HG02852 (cell line): ENCODE data around the gene PDXDC1.
"Not testable (repeated sequence)": the region's sequence is repeated elsewhere in the genome, so short reads cannot be mapped to it uniquely, and the experiment has no call there.

Experiments used
- ATAC-seq: cut with Tn5 transposase; IDR thresholded peaks from one replicate; pipeline ENCODE4 v1.9.1; 2021; ENCODE audit warnings: mild to moderate bottlenecking, moderate library complexity; ENCODE audit not compliant: unreplicated experiment

The PDXDC1 gene

GRCh38 chr16:15062085-15062810, 87.4 kb downstream of the PDXDC1 start:
- not testable (repeated sequence) for ATAC-seq

DNA sequence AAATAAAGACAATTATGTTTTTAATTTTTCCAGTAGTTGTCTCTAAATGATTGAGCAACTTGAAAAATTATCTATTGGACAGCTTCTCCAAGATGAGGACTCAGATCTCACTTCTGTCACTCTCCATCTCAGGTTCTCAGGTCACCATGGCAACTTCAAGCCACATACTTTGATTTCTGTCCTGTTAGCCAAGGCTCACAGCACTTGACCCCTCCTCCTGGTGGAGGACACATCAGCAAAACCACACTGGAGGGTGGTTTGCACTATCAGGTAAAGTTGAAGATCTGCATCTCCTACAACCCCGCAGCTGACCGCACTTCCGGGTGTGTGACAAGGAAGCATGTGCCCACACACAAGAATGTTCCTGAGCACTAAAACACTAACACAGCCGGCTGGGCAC, 91.1 kb downstream of the PDXDC1 start:
- ATAC-seq = not testable (repeated sequence)

- not testable (repeated sequence) for ATAC-seq
Observed at GRCh38 chr16:15066690-15067089, 91.9 kb downstream of the PDXDC1 start.

DNA sequence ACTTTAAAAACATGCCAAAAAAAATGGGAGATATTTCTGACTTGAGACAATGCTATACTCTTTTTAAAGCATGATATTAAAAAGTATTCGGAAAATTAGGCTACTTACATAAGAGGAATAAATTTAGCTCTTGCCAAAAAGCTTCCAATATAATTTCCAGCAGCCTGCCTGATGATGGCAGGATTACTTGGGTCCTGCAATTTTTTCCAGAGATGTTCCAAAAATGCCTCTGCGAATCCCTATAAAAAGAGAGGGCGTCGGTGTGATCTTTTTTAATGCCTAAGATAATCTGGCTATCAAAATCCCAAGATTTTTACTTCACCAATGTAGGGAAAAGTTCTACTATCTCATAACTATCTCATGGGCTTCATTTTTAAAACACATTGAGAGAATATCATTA, 96.2 kb downstream of the PDXDC1 start:
- not testable (repeated sequence) for ATAC-seq

DNA sequence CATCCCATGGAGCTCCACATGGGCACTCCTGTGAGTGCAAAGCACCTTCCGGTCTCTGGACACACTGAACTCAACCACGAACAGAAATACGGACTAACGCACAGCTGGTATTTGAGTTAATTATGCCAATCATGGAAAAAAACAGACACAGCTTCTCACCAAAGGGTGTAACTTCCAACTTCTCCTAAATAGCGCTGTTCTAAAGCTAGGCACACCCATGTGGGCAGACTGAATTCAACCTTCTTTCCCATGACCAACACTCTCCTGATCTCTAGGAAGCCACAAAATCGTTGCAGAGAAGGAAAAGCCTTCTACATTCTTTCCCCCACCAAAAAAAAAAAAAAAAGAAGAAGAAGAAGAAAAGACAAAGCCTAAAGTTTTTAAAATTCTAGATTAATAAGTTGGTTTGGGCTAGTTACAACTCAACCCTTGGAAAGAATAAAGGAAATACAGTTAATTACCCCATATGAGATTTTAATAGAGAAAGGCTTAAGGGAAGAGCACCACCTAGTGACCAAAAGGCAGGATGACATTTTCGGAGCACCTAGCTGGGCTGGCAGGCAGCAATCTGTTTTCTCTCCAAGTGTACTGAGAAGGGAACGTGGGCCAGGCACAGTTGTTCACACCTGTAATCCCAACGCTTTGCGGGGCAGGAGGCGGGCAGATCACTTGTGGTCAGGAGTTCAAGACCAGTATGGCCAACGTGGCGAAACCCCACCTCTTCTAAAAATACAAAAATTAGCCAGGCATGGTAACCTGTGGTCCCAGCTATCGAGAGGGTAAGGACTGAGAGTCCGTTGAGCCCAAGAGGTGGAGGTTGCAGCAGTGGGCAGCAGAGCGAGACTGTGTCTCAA, 97.3 kb downstream of the PDXDC1 start:
- ATAC-seq = not testable (repeated sequence)

- ATAC-seq = no peak
Observed at GRCh38 chr16:15073101-15073500, 98.3 kb downstream of the PDXDC1 start.

GRCh38 chr16:15076161-15076560, 101.3 kb downstream of the PDXDC1 start:
- not testable (repeated sequence) for ATAC-seq

DNA sequence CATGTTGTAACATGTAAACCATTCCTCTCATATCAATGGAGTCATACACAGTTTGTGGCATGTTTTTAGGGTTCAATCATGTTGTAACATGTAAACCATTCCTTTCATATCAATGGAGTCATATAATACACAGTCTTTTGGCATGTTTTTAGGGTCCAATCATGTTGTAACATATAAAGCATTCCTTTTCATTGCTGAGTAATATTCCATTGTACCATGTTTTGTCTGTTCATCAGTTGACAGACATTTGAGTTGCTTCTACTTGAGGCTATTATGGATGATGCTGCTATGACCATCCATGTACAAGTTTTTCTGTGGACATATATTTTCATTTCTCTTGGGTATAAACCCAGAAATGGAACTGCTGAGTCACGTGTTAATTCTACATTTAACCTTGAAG, 106.1 kb downstream of the PDXDC1 start:
- ATAC-seq = not testable (repeated sequence)

DNA sequence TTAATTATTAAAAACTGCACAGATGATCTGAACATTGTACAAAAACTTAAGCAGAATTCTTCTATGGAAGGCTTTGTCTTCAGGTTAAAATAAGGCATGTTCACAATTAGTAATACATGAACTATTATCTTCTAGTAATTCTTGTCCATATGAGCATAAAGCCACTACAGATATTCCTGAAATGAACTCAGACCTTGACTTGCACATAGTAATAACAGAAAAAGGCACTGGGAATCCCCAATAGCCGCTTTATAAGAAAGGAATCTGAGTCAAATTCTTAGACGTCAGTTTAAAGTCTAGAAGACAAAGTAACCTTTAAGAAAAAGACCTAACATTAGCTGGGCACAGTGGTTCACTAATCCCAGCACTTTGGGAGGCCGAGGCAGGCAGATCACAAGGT, 108.0 kb downstream of the PDXDC1 start:
- not testable (repeated sequence) for ATAC-seq

DNA sequence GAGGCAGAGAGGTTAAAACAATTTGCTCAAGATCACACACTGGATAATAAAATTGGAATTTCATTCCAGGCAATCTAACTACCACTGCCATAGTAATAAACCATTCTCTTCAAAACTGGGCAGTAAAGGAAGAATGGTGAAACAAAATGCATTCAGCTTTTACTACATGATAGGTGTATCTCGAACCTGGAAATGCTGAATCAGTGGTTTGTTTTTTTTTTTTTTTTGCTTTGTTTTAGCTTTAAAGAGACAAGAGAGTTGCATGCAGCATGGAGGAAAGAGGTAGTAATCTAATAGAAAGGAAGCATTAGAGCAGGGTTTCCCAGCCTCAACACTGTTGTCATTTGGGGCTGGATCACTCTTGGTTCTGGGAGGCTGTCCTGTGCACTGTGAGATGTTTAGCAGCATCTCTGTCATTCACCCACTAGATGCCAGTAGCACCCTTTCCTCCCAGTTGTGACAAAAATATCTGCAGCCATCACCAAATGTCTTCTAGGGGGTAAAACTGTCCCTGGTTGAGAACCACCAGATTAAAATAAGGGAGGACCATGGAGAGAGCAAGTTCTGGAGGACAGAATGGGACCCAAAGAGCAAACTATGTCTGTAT, 115.9 kb downstream of the PDXDC1 start:
- ATAC-seq = not testable (repeated sequence)

- ATAC-seq = not testable (repeated sequence)
Observed at GRCh38 chr16:15093571-15093954, 118.7 kb downstream of the PDXDC1 start.

DNA sequence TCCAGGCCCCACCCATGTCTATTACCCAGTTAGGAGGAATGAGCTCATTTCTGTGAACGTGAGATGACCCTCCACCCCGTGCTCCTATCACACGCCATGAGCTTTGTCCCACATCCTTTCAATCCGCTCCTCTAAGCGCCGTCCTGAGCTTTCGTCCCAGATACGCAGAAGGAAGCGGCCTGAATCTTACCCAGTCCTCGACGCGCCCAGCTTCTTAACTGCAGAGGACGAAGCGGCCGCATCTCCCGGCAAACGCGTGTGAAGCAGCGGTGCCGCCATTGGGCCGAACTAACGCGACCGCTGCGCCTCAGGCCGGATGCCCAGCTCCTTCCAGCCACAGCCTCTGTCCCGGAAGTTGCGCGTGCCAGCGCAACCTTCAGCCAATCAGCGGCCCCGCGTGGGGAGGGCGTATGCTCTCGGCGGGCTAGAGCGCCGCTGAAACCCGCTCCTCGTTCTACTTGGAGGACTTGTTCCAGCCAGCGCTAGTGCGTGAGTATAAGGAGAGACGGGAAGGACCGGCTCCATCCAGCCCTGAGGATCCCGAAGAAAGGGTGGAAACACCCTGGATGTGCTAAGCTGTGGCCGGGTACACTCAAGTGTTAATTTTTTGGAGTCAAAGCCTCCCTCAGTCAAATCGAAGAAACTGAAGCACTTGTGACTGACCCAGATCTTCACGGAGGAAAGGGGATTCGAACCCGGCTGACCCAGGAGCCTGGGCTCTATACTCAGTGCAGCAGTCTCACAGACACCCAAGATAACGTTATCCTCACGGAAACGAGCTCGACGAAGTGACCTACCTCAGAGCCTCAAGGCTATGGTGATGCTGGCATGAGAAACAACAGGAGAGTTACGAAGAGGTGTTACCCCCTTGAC, 119.4 kb downstream of the PDXDC1 start, which contains the start of gene RRN3:
Gene RRN3, minus strand, starts transcription at position 318 of the 873 bp plus-strand sequence. Its CDS starts 39 bp downstream, at position 279.
- peak; percentile 99 for ATAC-seq

GRCh38 chr16:15096583-15096972, 121.8 kb downstream of the PDXDC1 start:
- ATAC-seq = not testable (repeated sequence)

DNA sequence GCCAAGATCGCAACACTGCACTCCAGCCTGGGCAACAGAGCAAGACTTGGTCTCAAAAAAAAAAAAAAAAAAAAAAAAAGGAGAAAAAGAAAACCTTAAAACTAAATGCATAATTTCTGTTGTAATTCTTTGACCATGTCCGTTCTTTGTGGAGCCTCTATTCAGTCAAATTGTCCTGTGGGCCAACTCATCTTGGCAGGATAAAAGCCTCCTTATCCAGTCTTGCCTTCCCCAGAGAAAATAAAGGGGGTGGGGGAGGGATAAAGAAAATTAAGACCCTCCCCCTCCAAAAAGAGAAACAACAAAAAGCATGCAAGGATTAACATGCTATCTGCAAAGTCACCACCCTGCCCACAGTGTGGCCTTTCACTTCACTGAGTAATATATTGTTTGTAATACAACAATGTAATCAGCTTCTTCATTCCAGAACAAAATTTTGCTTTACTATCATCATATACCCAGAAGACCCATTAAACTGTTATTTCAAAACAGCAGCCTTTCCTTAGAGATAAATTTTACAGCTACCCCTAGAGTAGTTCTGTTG, 124.6 kb downstream of the PDXDC1 start:
- not testable (repeated sequence) for ATAC-seq

DNA sequence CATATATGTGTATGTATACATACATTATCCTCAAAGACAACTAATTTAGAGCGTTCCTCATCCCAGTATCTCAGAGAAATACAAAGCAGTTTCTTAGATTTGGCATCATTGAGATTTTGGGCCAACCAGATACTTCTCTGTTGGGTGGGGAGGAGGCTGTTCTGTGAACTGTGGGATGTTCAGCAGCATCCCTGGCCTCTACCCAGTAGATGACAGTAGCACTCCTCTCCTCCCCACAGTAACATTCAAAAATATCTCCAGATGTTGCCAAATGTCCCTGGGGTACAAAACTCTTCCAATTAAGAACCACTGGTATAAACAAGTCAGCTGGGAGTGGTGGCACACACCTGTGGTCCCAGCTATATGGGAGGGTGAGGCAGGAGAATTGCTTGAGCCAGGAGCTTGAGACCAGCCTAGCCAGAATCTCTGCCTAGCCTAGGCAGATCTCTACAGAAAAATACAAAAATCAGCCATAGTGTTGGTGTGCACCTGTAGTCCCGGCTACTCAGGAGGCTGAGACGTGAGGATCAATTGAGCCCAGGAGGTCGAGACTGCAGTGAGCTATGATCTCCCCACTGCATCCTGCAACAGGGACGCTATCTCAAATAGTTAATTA, 125.7 kb downstream of the PDXDC1 start:
- ATAC-seq = not testable (repeated sequence)

- ATAC-seq = not testable (repeated sequence)
Observed at GRCh38 chr16:15127641-15128425, 153.0 kb downstream of the PDXDC1 start.

- not testable (repeated sequence) for ATAC-seq
Observed at GRCh38 chr16:15130256-15130932, 155.6 kb downstream of the PDXDC1 start.

DNA sequence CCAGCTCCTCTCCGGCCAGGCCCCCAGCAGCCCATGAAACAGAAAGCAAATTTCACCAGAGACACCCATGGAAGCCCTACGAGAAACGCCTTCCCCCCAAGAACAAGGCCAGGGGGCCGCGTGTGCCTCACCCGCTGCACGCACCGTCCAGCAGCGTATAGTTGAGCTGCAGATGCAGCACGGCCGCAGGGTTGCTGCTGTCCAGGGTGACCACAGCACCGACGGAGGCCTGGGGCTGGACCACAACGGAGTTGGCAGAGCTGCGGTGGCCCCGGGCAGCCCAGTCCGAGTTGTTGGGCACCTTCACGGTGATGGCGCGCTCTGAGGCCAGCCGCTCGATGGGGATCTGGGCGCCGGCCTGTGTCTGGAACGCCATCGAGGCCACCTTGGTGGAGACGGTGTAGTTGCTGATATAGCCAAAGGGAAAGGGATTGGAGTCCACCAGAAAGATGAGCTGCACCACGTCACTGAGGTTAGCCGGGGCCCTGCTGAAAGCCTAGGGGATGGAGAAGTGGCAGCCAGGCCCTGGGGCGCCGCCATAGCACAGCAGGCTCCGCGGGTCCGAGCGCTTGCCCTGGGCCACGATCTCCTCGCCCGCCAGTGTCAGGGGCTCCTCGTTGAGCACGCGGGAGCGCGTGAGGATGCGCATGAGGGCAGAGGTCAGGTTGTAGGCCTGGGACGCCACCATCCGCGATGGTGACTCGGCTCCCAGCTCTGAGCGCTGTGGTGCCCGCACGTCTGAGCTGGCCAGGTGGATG, 156.3 kb downstream of the PDXDC1 start:
- ATAC-seq = not testable (repeated sequence)
